ENCODE data around the gene MUSK.
"Not testable (repeated sequence)": the region's sequence is repeated elsewhere in the genome, so short reads cannot be mapped to it uniquely, and the experiment has no call there.

Gene MUSK

DNA sequence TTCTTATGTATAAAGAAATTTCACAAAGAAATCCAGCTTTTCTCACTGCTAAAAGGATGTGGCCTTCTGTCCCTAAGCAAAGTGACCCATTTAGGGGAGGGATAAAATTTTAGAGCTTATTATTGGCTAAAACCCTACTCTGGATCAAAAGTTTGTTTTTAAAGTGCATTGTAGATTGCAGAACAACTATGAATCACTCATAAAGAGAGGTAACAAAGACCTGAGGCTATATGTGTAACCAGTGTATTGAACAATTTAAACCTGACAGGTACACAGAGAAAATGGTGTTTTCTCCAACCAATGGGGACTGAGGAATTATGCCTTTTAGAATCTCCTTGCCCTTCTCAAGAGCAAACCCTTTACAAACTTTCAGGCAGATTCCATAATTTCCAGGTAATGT lies 86.6 kb downstream of the MUSK start:
- DNase-seq (ENCODE audit: low read depth in 1 of 2, low spot score in 1 of 2) = no peak

DNA sequence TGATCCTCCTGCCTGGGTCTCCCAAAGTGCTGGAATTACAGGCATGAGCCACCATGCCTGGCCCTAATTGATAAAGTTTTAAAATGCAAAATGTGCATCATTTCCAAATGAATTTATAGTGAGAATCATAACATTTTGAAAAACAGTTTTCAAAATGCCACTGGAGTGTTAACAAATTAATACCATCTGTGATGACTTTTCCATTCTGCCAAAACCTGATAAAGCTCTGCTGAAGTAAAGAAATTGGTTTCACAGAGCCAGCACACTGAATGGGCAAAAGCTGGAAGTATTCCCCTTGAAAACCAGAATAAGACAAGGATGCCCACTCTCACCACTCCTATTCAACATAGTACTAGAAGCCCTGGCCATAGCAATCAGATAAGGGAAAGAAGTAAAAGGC lies 89.6 kb downstream of the MUSK start:
- DNase-seq (ENCODE audit: low read depth in 1 of 2, low spot score in 1 of 2) = no peak

- no peak for DNase-seq (ENCODE audit: low read depth in 1 of 2, low spot score in 1 of 2)
Measured at GRCh38 chr9:110762783-110763182, 94.2 kb downstream of the MUSK start.

DNA sequence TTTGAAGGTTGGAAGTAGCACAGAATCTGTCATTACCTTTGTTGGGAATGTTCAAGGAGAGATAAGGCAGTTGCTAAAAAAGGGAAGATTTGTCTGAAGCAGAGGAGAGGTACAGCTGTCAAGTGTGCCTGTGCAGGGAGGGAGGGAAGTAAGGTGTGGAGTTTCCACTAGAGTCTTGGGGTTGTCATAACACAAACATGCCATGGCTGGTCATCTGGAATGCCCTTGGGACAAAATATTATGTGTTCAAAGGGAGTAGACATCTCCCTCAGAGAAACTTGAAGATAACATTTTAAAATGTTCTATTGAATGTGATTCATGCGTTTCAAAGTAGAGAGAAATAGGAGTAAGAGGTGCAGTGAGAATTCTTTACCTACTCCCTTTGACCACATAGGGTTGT lies 95.0 kb downstream of the MUSK start:
- DNase-seq (ENCODE audit: low read depth in 1 of 2, low spot score in 1 of 2) = no peak

- no peak for DNase-seq (ENCODE audit: low read depth in 1 of 2, low spot score in 1 of 2)
Measured at GRCh38 chr9:110764006-110764405, 95.4 kb downstream of the MUSK start.

GRCh38 chr9:110765926-110766325 lies 97.3 kb downstream of the MUSK start:
- DNase-seq (ENCODE audit: low read depth in 1 of 2, low spot score in 1 of 2) = no peak

DNA sequence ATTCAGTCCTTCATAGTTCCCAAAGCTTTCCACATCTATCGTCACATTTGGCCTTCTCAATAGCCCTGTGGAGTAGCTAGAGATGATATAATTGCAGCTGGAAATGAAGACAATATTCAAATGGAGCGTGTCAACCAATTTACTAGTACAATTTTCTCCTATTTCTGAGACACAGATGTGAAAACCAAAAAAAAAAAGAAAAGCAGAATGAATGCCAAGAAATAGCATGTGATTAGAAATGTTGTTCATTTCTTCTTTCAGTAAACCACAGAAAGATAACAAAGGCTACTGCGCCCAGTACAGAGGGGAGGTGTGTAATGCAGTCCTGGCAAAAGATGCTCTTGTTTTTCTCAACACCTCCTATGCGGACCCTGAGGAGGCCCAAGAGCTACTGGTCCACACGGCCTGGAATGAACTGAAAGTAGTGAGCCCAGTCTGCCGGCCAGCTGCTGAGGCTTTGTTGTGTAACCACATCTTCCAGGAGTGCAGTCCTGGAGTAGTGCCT lies 99.0 kb downstream of the MUSK start:
- no peak for DNase-seq (ENCODE audit: low read depth in 1 of 2, low spot score in 1 of 2)

DNA sequence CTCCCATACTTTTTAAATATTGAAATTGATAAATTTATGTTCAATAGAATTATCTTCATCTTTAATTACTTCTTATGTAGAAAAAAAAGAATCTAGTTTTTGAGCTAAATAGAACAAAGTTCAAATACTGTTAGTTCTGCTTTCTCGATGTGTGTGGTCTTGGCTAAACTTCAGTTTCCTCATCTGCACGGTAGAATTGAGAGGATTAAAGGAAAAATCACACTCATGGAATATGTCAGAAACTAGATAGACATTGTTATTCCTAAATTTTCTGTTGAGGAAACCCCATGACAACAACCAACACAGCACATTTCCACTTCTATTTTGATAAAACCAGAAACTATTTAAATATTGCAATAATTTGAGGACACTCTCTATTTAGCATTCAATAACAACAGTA lies 100.3 kb downstream of the MUSK start:
- DNase-seq (ENCODE audit: low read depth in 1 of 2, low spot score in 1 of 2) = no peak

DNA sequence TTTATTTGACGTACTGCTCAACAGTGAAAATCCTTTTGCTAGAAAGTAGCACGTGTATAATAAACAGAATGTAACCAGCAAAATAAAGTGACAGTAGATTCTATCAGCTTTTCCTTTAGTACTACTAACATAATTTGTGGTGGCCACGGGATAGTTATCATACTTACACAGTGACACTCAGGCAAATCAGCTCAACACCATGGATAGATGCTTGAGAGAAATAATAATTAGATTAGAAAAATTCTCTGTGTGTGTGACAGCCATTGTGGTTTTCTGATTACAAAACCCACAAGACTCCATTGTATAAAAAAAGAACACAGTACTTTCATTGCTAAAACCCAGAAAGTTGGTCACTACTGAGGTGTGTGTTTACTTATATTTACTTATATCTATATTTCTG lies 101.1 kb downstream of the MUSK start:
- no peak for DNase-seq (ENCODE audit: low read depth in 1 of 2, low spot score in 1 of 2)

GRCh38 chr9:110775724-110776123 lies 107.1 kb downstream of the MUSK start:
- DNase-seq (ENCODE audit: low read depth in 1 of 2, low spot score in 1 of 2) = no peak

DNA sequence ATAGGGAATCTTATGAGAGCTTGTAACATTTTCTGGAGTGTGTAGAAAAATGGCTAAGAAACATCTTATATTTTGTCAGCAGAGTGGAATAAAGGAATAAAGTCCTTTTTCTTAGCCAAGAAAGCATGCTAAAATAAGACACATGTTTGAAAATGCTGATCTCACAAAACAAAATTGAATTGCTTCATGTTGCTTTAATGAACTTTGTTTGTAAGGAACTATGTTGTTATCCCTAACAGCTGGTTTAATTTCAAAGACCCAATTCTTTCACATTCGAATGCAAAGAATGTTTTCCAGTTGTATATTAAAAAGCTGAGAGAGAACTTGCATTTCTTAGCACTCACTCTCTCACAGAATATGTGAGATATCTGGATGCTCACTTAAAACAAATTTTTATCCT lies 107.6 kb downstream of the MUSK start:
- DNase-seq (ENCODE audit: low read depth in 1 of 2, low spot score in 1 of 2) = no peak

- DNase-seq (ENCODE audit: low read depth in 1 of 2, low spot score in 1 of 2) = no peak
Measured at GRCh38 chr9:110777196-110777875, 108.7 kb downstream of the MUSK start.

- no peak for DNase-seq (ENCODE audit: low read depth in 1 of 2, low spot score in 1 of 2)
Measured at GRCh38 chr9:110777876-110778215, 109.3 kb downstream of the MUSK start.

DNA sequence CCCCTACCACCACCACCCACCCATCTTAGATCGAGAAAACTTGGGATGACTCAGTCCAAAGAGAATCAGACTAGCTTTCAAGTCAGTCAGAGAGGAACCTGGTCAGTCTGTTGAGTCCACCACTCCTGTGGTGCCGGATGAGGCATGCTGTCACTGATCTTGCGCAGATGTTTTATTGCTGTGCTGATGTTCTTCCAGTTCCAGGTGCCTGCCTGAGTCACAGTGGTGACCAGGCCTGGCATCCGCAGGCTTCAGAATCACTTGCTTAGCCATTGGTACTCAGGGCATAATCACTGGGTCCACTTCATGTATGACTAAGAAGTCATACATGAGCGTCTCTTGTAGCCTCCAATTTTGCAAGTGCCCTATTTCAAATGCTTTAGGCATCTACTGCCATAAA lies 114.1 kb downstream of the MUSK start:
- DNase-seq (ENCODE audit: low read depth in 1 of 2, low spot score in 1 of 2) = no peak

GRCh38 chr9:110784309-110784708 lies 115.7 kb downstream of the MUSK start:
- DNase-seq (ENCODE audit: low read depth in 1 of 2, low spot score in 1 of 2) = no peak

- no peak for DNase-seq (ENCODE audit: low read depth in 1 of 2, low spot score in 1 of 2)
Measured at GRCh38 chr9:110785166-110785565, 116.6 kb downstream of the MUSK start.

DNA sequence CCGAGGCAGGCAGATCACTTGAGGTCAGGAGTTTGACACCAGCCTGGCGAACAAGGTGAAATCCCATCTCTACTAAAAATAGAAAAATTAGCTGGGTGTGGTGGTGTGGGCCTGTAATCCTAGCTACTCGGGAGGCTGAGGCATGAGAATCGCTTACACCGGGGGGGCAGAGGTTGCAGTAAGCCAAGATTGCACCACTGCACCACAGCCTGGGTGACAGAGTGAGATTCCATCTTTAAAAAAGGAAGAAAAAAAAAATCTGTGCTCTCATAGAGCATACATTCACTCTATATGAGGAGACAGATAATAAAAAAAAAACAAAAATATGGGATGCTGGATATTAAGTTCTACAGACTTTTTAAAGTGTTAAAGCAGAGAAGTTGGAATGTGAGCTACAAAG lies 119.8 kb downstream of the MUSK start:
- not testable (repeated sequence) for DNase-seq (ENCODE audit: low read depth in 1 of 2, low spot score in 1 of 2)

GRCh38 chr9:110788871-110789270 lies 120.3 kb downstream of the MUSK start:
- no peak for DNase-seq (ENCODE audit: low read depth in 1 of 2, low spot score in 1 of 2)

DNA sequence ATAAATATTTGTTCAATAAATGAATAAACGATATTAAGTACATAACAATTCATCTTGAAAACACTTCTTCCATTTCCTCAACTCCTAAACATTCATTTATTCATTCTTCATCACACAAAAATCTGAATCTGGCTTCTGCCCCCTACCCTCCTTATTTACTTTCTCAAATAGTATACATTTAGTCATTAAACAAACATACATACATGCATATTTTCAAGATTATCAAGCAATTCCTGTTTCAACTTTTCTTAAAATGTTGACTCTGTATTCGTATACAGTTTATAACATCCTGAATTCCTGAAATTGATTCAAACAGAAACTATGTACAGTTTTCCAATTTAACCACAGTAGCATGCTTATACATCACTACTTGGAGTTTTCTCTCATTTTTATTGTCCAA lies 129.0 kb downstream of the MUSK start:
- DNase-seq (ENCODE audit: low read depth in 1 of 2, low spot score in 1 of 2) = no peak

- DNase-seq (ENCODE audit: low read depth in 1 of 2, low spot score in 1 of 2) = no peak
Measured at GRCh38 chr9:110799396-110799795, 130.8 kb downstream of the MUSK start.

DNA sequence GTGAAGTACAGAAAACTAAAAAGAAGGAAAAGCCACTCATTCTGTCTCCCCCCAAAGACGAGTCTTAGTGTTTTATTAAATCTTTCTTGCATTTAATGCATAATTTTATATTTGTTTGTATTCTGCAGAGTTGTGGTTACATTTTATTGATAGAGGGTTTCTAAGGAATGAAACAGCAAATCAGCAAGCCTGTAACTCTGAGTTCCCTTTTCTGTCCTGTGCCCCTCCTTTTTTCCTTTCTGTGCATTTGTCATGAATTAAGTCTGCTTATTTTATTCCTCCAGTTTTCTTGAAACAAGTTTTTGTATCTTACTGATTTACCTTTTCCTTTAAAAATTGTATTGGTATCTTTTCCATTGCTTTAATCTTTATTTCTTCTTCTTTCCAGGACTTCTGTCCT lies 132.8 kb downstream of the MUSK start:
- no peak for DNase-seq (ENCODE audit: low read depth in 1 of 2, low spot score in 1 of 2)

GRCh38 chr9:110802416-110803035 lies 133.9 kb downstream of the MUSK start:
- DNase-seq (ENCODE audit: low read depth in 1 of 2, low spot score in 1 of 2) = no peak

- no peak for DNase-seq (ENCODE audit: low read depth in 1 of 2, low spot score in 1 of 2)
Measured at GRCh38 chr9:110807956-110808598, 139.5 kb downstream of the MUSK start.

Measured in activated CD4-positive, alpha-beta T cell treated with anti-CD3 and anti-CD28 coated beads, Interleukin-2, amount 50 U/mL, for 24 hours (primary cell).